Endothelial cell of umbilical vein (primary cell): Measurements from ENCODE around the gene TRIM22. TPM values are rescaled to one million over a fixed set of nuclear protein-coding genes. Genes with fewer than 3 reads are reported as not detected.
A peak's percentile ranks its signal among the peaks of the same experiment; 100 is the strongest.

Source experiments
- BruUV-seq: library from RNA; stranded (reverse); fragments of 400-500 nt; replicated peaks from 2 replicates; lab custom pipeline; 2021; lab: Mats Ljungman, UMichigan
- CTCF ChIA-PET: fragments of 300-600, 350-600 bp; sonication (Branson Sonifier 250); formaldehyde crosslinking; loops from one replicate; lab custom pipeline; 2021; ENCODE audit warnings: antibody characterized with exemption, inconsistent platforms; lab: Charles Lee
- POLR2A ChIA-PET: fragments of 300-600, 350-600 bp; sonication (Branson Sonifier 250); formaldehyde crosslinking; loops from one replicate; lab custom pipeline; 2021; ENCODE audit warnings: antibody characterized with exemption, inconsistent platforms; lab: Charles Lee
- DNase-seq: peaks from one replicate; pipeline ENCODE4 v3.0.0-alpha.2; 2011; ENCODE audit warnings: low read depth, low spot score
- FAIRE-seq: peaks from 2 replicates; lab custom pipeline; 2011; peaks lifted over from hg19 to GRCh38; lab: Jason Lieb, UNC
- H2AFZ ChIP-seq: 2 replicates; pipeline ENCODE4 v1.6.0; 2012; ENCODE audit warnings: low read depth, low read length, control low read depth, inconsistent platforms
- H3K27ac ChIP-seq: 2 replicates; pipeline ENCODE4 v1.5.1; 2011; ENCODE audit warnings: low read depth, mild to moderate bottlenecking, control low read depth, low read length, moderate library complexity; ENCODE audit not compliant: insufficient read depth
- H3K27me3 ChIP-seq, 2 experiments: 2 replicates each; pipeline versions ENCODE4 v1.6.0 to v1.6.1; 2011; ENCODE audit warnings: low read length in 2 of 2, mixed read lengths in 1 of 2; ENCODE audit not compliant: control insufficient read depth in 2 of 2, insufficient read depth in 2 of 2
- H3K36me3 ChIP-seq, 2 experiments: 2 replicates in 1 of 2; 3 replicates in 1 of 2; pipeline ENCODE4 v1.5.1; 2011; ENCODE audit warnings: low read length in 2 of 2, mild to moderate bottlenecking in 1 of 2, moderate library complexity in 1 of 2; ENCODE audit not compliant: control insufficient read depth in 2 of 2, insufficient read depth in 2 of 2; ENCODE audit errors: extremely low read depth in 1 of 2
- H3K4me1 ChIP-seq: 3 replicates; pipeline ENCODE4 v1.5.1; 2011; ENCODE audit warnings: mild to moderate bottlenecking, low read length; ENCODE audit not compliant: control insufficient read depth, insufficient read depth; ENCODE audit errors: extremely low read depth
- H3K4me2 ChIP-seq: 2 replicates; pipeline ENCODE4 v1.6.1; 2011; ENCODE audit warnings: low read length, control low read depth, mixed read lengths; ENCODE audit not compliant: insufficient read depth
- H3K4me3 ChIP-seq, 3 experiments: fragments of 200-600 bp in 1 of 3; sonication (generic), shearing (Covaris generic) in 1 of 3; replicated peaks in 1 of 3; 2 replicates each; pipeline ENCODE4 v1.5.1; 2011 to 2016; ENCODE audit warnings: control low read depth in 3 of 3, low read length in 3 of 3, mild to moderate bottlenecking in 2 of 3, inconsistent platforms in 1 of 3, low read depth in 1 of 3, moderate library complexity in 1 of 3; ENCODE audit not compliant: insufficient read depth in 1 of 3
- H3K79me2 ChIP-seq: 2 replicates; pipeline ENCODE4 v1.6.0; 2012; ENCODE audit warnings: low read length, inconsistent platforms; ENCODE audit not compliant: control insufficient read depth, insufficient read depth
- H3K9ac ChIP-seq: replicated peaks from 2 replicates; pipeline ENCODE3; 2011; ENCODE audit warnings: low read length, control low read depth; ENCODE audit not compliant: insufficient read depth; ENCODE audit errors: extremely low read depth
- H3K9me1 ChIP-seq: replicated peaks from 3 replicates; pipeline ENCODE4 v1.6.0; 2011; ENCODE audit warnings: mild to moderate bottlenecking, low read length; ENCODE audit not compliant: control insufficient read depth, insufficient read depth; ENCODE audit errors: extremely low read depth
- H3K9me3 ChIP-seq: replicated peaks from 2 replicates; pipeline ENCODE4 v1.5.1; 2012; ENCODE audit warnings: low read length, inconsistent platforms; ENCODE audit not compliant: control insufficient read depth, insufficient read depth
- H4K20me1 ChIP-seq: replicated peaks from 2 replicates; pipeline ENCODE3; 2011; ENCODE audit warnings: mild to moderate bottlenecking, low read length; ENCODE audit not compliant: control insufficient read depth, insufficient read depth; ENCODE audit errors: extremely low read depth
- GATA2 ChIP-seq: IDR thresholded peaks from 2 replicates; pipeline ENCODE4 v1.7.0; 2011; ENCODE audit warnings: low read depth, mild to moderate bottlenecking, moderate library complexity, mixed read lengths, low read length; ENCODE audit not compliant: insufficient read length, insufficient read depth
- JUN ChIP-seq: IDR thresholded peaks from 2 replicates; pipeline ENCODE4 v1.6.1; 2011; ENCODE audit warnings: borderline replicate concordance, low read depth; ENCODE audit not compliant: insufficient read length, insufficient read depth
- MYC ChIP-seq: IDR thresholded peaks from one replicate; pipeline ENCODE4 v1.6.1; 2011; ENCODE audit warnings: mild to moderate bottlenecking, low read depth, low read length
- POLR2A ChIP-seq: IDR thresholded peaks from 2 replicates; pipeline ENCODE4 v1.6.1; 2012; ENCODE audit warnings: low read depth, mild to moderate bottlenecking, control low read depth, low read length
- dilution Hi-C: fragments of 300-500 bp; cut with MboI; formaldehyde crosslinking; loops from one replicate; pipeline ENCODE4 v1.15.0; 2019; ENCODE audit warnings: low sequenced_read_pairs; ENCODE audit not compliant: extremely low pct_ligation_motif_present
- intact Hi-C: fragments of 100-400 bp; cut with micrococcal nuclease; formaldehyde crosslinking; loops from one replicate; pipeline ENCODE4 v1.10.0; 2022
- polyA plus RNA-seq, 4 experiments: library from polyadenylated mRNA; depleted of rRNA in 3 of 4; stranded (reverse) in 3 of 4; unstranded in 1 of 4; fragments of >200 nt; gene quantifications; 2 replicates each; pipeline versions ENCODE4 v1.2.1 to v1.2.3, GENCODE V29; 2011 to 2012; ENCODE audit warnings: missing spikeins in 1 of 4
- total RNA-seq: library from RNA; stranded (reverse); gene quantifications from 2 replicates; pipeline ENCODE4 v1.2.3, GENCODE V29; 2021
- TF ChIP-seq, protein P1 (sequence below), 2 donors: IDR thresholded peaks; 1 replicate in 1 of 2; 2 replicates in 1 of 2; pipeline ENCODE4 v1.5.1; 2011; ENCODE audit warnings: low read length in 2 of 2, mild to moderate bottlenecking in 2 of 2, moderate library complexity in 2 of 2, control low read depth in 1 of 2, inconsistent platforms in 1 of 2, low read depth in 1 of 2; ENCODE audit not compliant: insufficient read depth in 1 of 2; ENCODE audit errors: extremely low read depth in 1 of 2

The TRIM22 gene
- total and polyA plus RNA-seq, 2 donors (not counting 3 experiments of a cell fraction or from before 2014, with no cell fraction given): 73.5 to 110 TPM

DNA sequence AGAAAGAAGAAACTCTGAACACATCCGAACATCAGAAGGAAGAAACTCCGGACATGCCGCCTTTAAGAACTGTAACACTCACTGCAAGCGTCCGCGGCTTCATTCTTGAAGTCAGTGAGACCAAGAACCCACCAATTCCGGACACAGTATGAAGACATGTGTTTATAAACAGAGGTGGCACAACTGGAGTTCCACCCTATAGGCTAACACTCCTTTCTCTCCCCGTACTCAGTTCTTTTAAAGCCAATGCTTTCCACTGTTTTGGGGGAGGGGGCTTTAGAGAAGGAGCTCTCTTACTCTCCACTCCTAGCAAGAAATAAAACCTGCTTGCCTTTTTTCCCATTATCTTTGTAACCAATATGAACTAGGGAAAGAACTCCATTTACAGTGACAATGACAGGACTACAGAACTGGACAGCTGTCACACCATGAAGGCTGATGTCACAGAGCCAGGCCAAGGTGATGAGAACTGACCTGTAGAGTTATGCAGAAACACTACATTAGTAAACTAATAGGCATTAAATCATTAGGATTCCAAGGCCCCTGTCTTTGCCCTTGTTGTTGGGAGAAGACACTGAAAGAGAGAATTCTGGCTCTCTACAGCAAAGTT is 5.4 kb upstream of the TRIM22 start:
- CTCF ChIA-PET: interaction anchor here (0.6 to 1.9 kb wide), 18 partner anchors 9 to 679 kb away, joined by 3 to 15 read pairs (median 4); partner anchors contain the start of gene OR52N2
- DNase-seq: no peak
- TSS peak; percentile 96 for BruUV-seq

More for the DNA sequence above, 5.4 kb upstream of the TRIM22 start:
- H3K9me3 ChIP-seq: no peaks in the 10 kb centered on the region
- POLR2A ChIA-PET: interaction anchor here (1.0 to 2.3 kb wide), 3 partner anchors 14 to 63 kb away, joined by 3 to 6 read pairs (median 5); no protein-coding TSS in a partner anchor
- H3K9me1 ChIP-seq: no peaks in the 10 kb centered on the region
- peak overlapping the region; percentile 100 for H3K9ac ChIP-seq
- dilution Hi-C loops: no loop called here
- H3K4me1 ChIP-seq: peaks cover 10% of the 10 kb centered on the region
- peaks cover 36% of the 10 kb centered on the region for H3K79me2 ChIP-seq
- no peak overlapping the region for H2AFZ ChIP-seq
- H3K36me3 ChIP-seq: peaks cover 3 to 6% of the 10 kb centered on the region in 2 experiments
- TF ChIP-seq, protein P1, sequence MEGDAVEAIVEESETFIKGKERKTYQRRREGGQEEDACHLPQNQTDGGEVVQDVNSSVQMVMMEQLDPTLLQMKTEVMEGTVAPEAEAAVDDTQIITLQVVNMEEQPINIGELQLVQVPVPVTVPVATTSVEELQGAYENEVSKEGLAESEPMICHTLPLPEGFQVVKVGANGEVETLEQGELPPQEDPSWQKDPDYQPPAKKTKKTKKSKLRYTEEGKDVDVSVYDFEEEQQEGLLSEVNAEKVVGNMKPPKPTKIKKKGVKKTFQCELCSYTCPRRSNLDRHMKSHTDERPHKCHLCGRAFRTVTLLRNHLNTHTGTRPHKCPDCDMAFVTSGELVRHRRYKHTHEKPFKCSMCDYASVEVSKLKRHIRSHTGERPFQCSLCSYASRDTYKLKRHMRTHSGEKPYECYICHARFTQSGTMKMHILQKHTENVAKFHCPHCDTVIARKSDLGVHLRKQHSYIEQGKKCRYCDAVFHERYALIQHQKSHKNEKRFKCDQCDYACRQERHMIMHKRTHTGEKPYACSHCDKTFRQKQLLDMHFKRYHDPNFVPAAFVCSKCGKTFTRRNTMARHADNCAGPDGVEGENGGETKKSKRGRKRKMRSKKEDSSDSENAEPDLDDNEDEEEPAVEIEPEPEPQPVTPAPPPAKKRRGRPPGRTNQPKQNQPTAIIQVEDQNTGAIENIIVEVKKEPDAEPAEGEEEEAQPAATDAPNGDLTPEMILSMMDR (IDR thresholded peaks at IDR 0.05; ENCODE audit: extremely low read depth in 1 of 2, insufficient read depth in 1 of 2, low read depth in 1 of 2, low read length in 2 of 2): no peak
- no peak for TF ChIP-seq MYC
- TF ChIP-seq GATA2: no peak
- TF ChIP-seq POLR2A: no peak
- no peak for TF ChIP-seq JUN
- H3K27me3 ChIP-seq: no peaks in the 10 kb centered on the region
- peak overlapping the region; percentile 38 to 94 (median 62) for H3K4me3 ChIP-seq
- peak overlapping the region; percentile 98 for H3K27ac ChIP-seq
- intact Hi-C loops: loop anchor here (1.0 to 2.0 kb wide), 3 partner anchors 28 to 125 kb away; partner anchors contain the start of gene OR52N2
- peak overlapping the region; percentile 88 for H3K4me2 ChIP-seq
- peaks cover 3% of the 10 kb centered on the region for H4K20me1 ChIP-seq
- no peak for FAIRE-seq
